Stimulated activated CD8-positive, alpha-beta memory T cell treated with anti-CD3 and anti-CD28 coated beads, Interleukin-15, amount 100 ng/mL, for 48 hours (primary cell): ENCODE data around the gene MTHFSD.

ENCODE experiments used
- DNase-seq, 2 donors: peaks; one replicate each; pipeline ENCODE4 v3.0.0-alpha.2; 2020; ENCODE audit warnings: low read depth in 2 of 2

MTHFSD gene

DNA sequence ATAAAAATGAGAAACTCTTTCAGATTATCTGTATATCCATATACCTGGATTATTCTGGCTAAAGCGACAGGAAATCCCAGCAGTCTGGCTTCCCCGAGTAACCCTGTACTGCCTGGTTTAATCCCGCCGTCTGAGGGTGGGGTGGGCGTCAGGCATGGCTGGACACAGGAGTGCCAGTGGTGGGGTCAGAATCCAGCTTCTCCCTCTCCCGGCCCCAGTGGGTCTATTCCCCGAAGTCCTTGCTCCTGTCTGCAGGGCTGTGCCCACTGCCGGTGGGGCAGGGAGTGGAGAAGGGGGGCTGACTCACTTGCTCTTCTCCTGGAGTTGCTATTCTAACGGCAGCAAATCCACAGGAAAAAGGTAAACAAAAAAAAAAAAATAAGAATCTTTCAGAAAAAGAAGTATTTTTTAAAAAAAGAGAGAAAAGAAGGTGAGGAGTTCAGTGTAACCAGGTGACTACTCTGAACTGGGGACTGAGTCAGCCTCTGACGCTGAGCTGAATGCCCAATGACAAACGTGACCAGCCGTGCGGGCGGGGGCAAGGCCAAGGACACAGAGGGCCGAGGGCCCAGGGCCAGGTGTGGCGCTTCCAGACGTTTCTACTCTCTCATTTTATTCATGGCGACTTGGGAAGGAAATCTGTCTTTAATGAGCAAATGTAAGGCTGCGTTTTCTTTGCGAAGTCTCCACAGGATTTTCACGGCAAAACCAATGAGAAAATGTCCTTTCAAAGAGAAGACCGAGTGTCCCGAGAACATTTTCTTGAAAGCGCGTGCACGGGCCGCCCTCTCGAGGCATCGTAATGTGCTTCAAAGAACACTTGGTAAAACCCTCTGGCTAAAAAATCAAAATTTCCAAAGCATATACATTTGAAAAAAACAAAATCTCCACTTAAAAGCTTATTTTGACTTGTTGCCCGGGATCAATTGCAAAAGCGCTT lies 24.5 kb downstream of the MTHFSD start:
- DNase-seq = no peak

GRCh38 chr16:86529160-86529559 lies 25.9 kb downstream of the MTHFSD start:
- no peak for DNase-seq

GRCh38 chr16:86528061-86528929 lies 26.7 kb downstream of the MTHFSD start:
- no peak for DNase-seq

DNA sequence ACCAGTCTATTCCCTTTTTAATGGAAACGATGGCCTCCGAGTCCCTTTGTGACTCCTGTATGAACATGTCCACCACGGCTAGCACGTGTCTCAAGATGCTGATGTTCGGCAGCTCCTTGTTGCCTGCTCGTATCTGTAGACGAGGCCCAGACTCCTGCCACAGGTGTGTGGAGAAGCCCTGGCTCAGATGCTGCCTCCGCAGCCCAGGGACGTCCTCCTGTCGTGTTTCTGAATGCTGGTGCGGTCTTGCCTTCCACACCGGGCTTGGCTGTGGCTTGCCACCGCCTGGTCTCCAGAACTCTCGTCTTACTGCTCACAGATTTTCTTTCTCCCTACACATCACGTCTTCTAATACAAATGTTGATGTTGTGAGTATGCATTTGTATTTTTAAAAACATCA lies 27.7 kb downstream of the MTHFSD start:
- no peak for DNase-seq

DNA sequence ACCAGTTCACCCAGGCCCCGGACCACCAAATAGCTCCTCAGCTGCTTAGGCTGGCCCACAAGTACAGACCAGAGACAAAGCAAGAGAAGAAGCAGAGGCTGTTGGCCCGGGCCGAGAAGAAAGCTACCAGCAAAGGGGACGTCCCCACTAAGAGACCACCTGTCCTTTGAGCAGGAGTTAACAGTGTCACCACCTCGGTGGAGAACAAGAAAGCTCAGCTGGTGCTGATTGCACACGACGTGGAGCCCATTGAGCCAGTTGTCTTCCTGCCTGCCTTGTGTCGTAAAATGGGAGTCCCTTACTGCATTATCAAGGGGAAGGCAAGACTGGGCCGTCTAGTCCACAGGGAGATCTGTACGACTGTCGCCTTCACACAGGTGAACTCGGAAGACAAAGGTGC lies 29.3 kb downstream of the MTHFSD start:
- DNase-seq = no peak

DNA sequence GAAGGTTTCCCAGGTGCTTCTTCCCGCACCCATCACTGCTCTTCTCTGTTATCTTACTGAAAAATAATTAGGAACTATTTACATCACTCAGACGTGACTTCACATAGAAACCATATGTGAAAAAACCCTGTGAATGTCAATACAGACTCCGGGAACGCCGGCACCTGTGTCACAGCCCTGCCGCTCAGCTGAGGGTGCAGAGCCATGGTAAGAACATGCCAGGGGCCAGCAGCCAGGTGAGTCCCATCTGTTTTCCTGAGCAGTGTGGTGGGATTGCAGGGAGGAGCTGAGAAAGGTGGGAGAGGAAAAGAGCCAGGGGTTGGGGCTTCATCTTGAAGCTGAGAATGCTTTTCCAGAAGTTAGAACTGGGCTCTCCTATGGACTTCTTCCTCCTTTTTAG lies 31.0 kb downstream of the MTHFSD start:
- no peak for DNase-seq

GRCh38 chr16:86523166-86523740 lies 31.8 kb downstream of the MTHFSD start:
- DNase-seq = no peak

DNA sequence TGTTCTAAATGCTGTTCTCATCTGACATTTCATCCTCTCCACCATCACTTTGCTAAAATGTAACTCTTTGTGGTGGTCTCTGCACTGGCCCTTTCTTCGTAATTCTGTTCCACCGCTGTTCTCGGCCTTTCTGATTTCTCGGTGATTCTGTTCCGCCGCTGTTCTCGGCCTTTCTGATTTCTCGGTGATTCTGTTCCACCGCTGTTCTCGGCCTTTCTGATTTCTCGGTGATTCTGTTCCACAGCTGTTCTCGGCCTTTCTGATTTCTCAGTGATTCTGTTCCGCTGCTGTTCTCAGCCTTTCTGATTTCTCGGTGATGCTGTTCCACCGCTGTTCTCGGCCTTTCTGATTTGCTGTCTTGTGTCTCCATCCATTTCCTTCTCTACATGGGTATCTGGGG lies 32.4 kb downstream of the MTHFSD start:
- DNase-seq = no peak

DNA sequence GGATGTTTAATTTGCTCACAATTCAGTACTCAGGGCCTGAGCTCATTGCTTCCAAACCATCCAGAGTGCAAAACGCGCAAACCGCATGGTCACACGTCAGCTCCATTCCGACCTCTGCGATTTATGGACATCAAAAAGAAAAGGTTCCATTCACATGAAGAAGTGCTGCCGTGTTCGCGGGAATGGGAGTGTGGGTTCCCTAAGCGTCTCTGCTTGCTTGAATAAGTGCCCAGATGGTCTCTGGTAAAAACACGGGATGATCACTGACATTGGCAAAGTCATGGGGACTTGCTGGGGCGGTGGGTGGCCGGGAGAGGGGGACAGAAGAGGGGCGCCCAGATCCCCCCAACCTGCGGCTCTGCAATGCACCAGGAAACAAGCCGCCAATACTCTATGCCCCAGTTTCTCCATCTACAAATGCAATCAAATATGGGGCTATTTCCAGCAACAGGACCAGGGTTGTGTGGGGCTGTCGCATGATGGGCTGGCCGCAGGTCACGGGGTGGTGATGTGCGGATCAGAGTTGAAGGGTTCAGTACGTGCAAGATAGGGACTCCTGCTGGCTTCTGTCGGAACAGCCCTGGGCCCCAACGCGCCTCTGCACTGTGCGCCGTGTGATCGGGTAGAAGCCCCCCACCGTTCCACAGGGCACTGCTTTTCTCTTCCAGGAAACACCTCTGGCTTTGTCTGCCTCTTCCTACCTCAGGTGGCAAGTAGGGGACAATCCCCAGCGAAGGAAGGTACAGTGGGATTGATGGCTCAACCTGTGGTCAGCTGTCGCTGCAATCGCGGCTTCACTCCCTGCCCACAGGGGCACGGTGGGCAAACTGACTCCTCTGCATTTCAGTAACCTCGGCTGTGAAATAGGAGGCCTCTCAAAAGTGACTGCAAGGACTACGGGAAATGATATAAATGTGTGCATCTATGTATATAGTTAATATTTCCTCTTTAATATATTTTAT lies 33.5 kb downstream of the MTHFSD start:
- no peak for DNase-seq

- DNase-seq = no peak
Measured at GRCh38 chr16:86520317-86521210, 34.5 kb downstream of the MTHFSD start.

DNA sequence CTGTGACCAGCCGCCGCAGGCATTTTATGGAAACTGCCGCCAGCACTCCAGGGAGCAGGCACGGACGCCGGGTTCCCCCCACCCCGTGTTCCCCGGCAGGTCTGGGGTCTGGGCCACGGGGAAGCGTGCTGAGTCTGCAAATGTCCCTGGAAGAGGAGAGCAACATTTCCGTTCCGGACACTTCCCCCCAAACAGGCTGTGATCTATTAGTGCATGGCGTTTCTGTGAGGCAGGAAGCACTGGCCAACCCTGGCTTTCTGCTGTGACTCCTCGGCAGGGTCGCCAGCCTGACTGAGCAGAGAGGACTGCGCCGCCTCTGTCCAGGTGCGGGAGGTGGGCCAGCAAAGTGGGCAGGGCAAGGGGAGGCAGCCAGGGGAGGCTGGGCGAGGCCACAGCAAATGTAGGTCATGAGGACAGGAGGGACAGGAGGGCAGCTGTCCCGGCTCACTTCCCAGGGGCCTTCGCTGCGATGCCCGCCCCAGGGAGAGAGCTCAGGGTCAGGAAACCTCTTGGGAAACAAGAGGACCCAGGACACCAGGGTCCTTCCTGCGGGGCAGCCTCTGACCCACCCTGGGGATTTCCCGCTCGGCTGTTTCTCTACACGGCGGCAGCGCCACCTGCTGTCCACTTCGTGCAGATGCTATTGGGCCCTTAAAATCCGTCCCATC lies 35.3 kb downstream of the MTHFSD start:
- DNase-seq = peak in 1 of 2 donors; percentile 26

DNA sequence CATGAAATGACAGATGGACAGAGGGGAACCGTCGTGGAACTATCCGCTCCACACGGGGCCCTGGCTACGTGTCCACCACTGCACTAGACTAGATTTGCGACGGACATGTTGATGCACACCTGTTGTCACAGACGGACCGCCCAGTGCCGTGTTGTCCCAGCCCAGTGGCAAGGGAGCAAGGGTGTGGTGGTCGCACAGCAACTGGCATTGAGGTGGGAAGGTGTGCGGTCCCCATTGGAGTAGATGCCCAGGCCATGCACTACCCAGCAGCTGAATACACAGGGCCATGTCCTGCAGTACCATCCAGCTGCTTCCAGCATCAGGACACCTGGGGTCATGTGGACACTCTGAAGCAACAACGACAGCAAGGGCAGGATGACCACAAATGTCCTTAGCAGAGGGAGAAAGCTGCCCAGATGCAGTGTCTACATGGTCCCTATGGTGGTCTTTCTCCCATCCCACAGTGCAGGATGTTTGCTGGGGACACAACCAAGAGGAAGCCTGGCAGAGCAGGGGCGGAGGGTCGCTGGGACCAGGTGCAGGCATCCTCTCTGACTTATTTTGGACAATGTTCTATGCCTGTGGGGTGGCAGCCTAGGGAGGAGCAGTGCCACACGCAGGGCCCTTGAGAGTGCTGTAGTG lies 35.9 kb downstream of the MTHFSD start:
- DNase-seq = no peak

DNA sequence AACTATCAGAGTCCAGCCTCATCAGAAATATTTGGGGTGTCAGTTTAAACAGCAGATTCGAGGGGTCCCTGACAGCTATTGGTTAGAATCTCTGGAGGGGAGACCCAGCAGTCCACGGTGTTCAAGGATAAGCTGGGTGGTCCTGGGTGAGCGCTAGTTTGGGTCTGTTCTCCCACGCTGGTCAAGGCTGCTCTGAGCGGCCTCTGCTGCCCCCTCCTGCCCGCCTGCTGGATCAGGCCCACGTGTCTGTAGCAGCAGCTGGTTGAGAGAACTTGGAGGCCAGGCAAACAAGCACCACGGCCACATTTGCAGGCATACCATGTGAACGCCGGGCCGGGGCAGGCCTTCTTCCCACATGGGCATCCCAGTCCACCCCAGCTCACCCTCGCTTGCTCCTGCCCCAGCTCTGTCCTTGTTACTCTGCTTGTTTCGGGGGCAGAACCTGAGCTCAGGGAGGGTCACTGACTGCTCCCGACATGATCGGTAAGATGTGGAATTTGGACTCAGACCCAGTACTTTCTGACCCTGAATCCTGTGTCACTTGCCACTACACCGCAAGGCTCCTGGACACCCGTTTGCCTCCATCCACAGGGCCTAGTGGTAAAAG lies 37.3 kb downstream of the MTHFSD start:
- no peak for DNase-seq

- DNase-seq = no peak
Measured at GRCh38 chr16:86517033-86517432, 38.0 kb downstream of the MTHFSD start.

DNA sequence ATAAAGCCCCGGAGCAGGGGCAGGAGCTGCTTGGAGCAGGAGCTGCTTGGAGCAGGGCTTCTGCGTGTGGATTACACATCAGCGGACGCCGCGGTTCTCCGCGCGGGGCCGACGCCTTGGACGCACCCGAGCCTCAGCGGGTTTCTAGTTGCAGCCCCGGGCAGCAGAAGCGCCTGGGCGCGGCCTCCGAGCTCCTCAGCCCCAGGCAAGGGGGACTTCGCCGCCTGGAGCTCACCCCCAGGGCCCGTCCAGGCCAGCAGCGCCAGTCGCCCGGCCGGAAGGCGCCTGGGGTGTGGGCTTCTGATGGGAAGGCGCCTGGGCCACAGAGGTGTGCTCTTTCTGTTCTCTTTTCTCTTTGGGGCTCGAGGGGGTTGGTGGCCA lies 38.4 kb downstream of the MTHFSD start:
- DNase-seq = no peak

- DNase-seq = no peak
Measured at GRCh38 chr16:86515777-86516622, 39.0 kb downstream of the MTHFSD start.

GRCh38 chr16:86515413-86515776 lies 39.6 kb downstream of the MTHFSD start:
- no peak for DNase-seq
